GM10266 (cell line): ENCODE results near the gene STPG1.

Experiments used
- DNase-seq: peaks from one replicate; pipeline ENCODE4 v3.0.0; 2012; ENCODE audit errors: extremely low spot score
- CTCF ChIP-seq: IDR thresholded peaks from 2 replicates; pipeline ENCODE4 v1.5.1; 2012; ENCODE audit warnings: mild to moderate bottlenecking, low read depth; ENCODE audit not compliant: control insufficient read depth, insufficient read depth; ENCODE audit errors: missing control alignments

The STPG1 gene

DNA sequence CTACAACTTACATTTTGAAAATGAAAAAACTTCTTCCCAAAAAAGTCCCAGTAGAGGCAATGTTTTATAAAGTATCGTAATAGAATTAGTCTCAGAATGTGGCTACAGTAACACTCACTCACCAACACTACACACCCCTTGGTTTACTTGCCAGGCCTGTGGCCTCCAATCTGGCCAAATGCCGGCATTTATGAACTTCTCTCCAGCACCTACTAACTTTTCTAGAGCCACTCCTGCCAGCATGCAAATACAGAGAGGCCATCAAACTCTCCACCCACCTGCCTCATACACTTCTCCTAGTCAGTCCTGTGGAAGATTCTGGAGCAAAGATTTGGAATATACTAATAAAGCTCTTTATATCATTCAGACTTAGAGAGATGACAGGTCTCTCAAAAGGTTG is 32.3 kb downstream of the STPG1 start:
- no peak for DNase-seq
- TF ChIP-seq CTCF = no peak

GRCh38 chr1:24380508-24380907 is 33.1 kb downstream of the STPG1 start:
- no peak for DNase-seq
- TF ChIP-seq CTCF = no peak

GRCh38 chr1:24379733-24380315 is 33.8 kb downstream of the STPG1 start:
- DNase-seq = no peak
- TF ChIP-seq CTCF = no peak

- DNase-seq = no peak
- no peak for TF ChIP-seq CTCF
Observed at GRCh38 chr1:24374891-24375786, 38.4 kb downstream of the STPG1 start.

DNA sequence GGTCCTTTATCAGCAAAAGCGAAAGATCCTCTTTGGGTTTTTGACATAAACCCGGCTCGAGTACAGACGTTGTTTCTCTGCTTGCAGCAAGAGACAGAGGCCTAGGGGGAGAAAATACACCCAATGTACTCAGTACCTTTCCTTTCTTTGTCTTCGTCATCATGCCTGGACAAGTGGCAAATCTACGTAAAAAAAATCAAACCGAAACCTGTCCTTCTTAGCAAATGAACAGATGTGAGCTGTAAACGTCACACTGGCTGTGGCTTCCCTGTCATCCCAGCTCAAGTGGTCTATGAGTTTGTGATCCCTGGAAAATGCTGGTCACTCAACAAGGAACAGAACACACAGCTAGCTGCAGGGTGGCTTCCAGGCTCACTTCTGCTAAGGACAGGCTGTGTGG is 39.9 kb downstream of the STPG1 start:
- no peak for DNase-seq
- no peak for TF ChIP-seq CTCF

DNA sequence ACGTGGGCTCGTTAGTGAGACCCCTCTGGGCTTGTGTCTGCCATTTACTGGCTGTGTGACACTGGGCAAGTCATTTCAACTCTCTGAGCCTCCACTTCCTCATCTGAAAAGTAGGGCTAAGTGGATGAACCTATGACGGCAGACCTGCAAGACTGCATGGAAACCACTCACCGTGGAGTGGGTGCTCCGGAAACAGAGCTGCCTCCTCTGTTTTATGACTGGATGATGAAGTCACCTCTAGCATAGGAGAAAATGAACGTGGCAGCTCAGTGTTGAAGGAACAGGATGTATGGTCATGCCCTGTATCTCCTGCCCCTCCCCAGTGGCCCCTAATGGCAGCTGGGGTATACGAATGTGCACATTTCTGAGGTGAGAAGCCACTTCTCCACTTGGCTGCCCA is 40.5 kb downstream of the STPG1 start:
- no peak for TF ChIP-seq CTCF
- DNase-seq = peak; percentile 52

DNA sequence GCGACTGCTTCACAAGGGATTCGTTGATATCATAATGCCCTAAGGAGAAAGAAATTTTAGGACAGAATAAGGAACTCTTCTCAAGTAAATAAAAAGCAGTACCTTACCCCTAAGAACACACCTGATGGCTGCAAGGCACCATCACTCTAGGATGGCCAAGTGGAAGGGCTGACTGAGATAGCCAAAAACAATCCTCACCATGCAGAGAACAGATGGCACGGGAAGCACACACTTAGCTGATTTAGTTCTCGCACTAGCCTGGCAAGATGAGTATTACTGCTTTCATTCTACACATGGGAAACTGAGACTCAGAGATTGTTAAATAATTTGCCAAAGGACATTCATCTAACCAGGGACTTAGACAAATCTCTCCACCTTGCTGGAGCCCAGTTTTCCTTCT is 43.8 kb downstream of the STPG1 start:
- no peak for DNase-seq
- no peak for TF ChIP-seq CTCF
